Progenitor cell of endocrine pancreas (in vitro differentiated cells): ENCODE data around the gene UBC. TPM values are rescaled to one million over a fixed set of nuclear protein-coding genes. Genes with fewer than 3 reads are reported as not detected.
"Not testable (repeated sequence)": the region's sequence is repeated elsewhere in the genome, so short reads cannot be mapped to it uniquely, and the experiment has no call there.

Experiments used
- DNase-seq: peaks from one replicate; pipeline ENCODE4 v3.0.0; 2021; ENCODE audit warnings: low spot score; ENCODE audit not compliant: unreplicated experiment
- H3K27ac Mint-ChIP-seq: 2 replicates; pipeline ENCODE4 v1.8.0; 2021; ENCODE audit warnings: mild to moderate bottlenecking, moderate library complexity, mixed read lengths
- H3K27me3 Mint-ChIP-seq: 2 replicates; pipeline ENCODE4 v1.8.0; 2021; ENCODE audit warnings: mixed read lengths
- H3K36me3 Mint-ChIP-seq: 2 replicates; pipeline ENCODE4 v1.8.0; 2022; ENCODE audit warnings: mixed read lengths; ENCODE audit not compliant: insufficient read depth
- H3K4me1 Mint-ChIP-seq: 2 replicates; pipeline ENCODE4 v1.8.0; 2021; ENCODE audit warnings: low read depth, mixed read lengths
- H3K4me3 Mint-ChIP-seq: 2 replicates; pipeline ENCODE4 v1.8.0; 2021; ENCODE audit warnings: low read depth, mild to moderate bottlenecking, moderate library complexity, mixed read lengths
- H3K9me3 Mint-ChIP-seq: 2 replicates; pipeline ENCODE4 v1.8.0; 2021; ENCODE audit warnings: low read depth, mixed read lengths
- total RNA-seq: library from RNA; stranded (reverse); gene quantifications from 2 replicates; pipeline ENCODE4 v1.2.1, GENCODE V29; 2021
- TF ChIP-seq, protein P1 (sequence below): fragments of 200-600 bp; sonication (generic); IDR thresholded peaks from one replicate; pipeline ENCODE4 v1.5.0; 2021; ENCODE audit warnings: antibody characterized with exemption, mild to moderate bottlenecking; ENCODE audit not compliant: unreplicated experiment

Gene UBC
- total RNA-seq, 1 donor from 2014 or later, result 645 TPM

DNA sequence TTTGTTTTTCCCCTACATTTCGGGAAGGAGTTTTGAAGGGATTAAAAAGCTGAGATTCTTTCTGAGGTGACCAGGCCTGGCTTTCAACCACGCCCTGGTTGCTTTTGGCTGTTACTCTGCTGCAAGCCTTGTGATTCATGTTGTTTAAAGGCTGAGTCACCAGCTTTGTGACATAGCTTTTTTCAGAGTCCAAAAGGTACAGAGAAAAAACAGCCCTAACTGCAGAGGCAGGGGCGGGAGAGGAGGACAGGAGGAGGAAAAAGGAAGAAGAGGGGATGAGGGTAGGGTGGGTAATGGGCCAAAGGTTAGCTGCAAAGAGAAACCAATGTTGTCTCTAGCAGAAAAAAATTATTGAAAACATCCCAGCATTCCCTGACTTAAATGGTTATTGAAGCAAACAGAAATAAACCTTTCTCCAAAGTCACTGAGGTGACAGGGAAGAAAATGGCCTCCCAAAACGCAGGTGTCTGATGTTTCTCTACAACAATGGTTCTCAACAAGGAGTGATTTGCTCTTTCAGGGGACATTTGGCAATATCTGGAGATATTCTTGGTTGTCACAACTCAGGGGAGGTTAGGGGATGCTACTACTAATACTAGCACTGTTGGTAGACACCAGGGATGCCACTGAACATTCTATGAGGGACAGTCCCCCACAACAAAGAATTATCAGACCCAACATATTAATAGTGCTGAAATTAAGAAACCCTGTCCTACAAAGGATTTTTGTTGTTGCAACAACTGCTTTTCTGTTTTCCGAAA is 2.1 kb upstream of the UBC start:
- Mint-ChIP-seq H3K36me3 (peaks cover 23% of the 10 kb centered on the region), H3K9me3 (no peaks in the 10 kb centered on the region), H3K4me3 (peak overlapping the region; percentile 100), H3K27ac (peak overlapping the region; percentile 98), H3K27me3 (no peaks in the 10 kb centered on the region), H3K4me1 (peaks cover 46% of the 10 kb centered on the region)
- TF ChIP-seq, protein P1, sequence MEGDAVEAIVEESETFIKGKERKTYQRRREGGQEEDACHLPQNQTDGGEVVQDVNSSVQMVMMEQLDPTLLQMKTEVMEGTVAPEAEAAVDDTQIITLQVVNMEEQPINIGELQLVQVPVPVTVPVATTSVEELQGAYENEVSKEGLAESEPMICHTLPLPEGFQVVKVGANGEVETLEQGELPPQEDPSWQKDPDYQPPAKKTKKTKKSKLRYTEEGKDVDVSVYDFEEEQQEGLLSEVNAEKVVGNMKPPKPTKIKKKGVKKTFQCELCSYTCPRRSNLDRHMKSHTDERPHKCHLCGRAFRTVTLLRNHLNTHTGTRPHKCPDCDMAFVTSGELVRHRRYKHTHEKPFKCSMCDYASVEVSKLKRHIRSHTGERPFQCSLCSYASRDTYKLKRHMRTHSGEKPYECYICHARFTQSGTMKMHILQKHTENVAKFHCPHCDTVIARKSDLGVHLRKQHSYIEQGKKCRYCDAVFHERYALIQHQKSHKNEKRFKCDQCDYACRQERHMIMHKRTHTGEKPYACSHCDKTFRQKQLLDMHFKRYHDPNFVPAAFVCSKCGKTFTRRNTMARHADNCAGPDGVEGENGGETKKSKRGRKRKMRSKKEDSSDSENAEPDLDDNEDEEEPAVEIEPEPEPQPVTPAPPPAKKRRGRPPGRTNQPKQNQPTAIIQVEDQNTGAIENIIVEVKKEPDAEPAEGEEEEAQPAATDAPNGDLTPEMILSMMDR, result no peak
- DNase-seq, result no peak

DNA sequence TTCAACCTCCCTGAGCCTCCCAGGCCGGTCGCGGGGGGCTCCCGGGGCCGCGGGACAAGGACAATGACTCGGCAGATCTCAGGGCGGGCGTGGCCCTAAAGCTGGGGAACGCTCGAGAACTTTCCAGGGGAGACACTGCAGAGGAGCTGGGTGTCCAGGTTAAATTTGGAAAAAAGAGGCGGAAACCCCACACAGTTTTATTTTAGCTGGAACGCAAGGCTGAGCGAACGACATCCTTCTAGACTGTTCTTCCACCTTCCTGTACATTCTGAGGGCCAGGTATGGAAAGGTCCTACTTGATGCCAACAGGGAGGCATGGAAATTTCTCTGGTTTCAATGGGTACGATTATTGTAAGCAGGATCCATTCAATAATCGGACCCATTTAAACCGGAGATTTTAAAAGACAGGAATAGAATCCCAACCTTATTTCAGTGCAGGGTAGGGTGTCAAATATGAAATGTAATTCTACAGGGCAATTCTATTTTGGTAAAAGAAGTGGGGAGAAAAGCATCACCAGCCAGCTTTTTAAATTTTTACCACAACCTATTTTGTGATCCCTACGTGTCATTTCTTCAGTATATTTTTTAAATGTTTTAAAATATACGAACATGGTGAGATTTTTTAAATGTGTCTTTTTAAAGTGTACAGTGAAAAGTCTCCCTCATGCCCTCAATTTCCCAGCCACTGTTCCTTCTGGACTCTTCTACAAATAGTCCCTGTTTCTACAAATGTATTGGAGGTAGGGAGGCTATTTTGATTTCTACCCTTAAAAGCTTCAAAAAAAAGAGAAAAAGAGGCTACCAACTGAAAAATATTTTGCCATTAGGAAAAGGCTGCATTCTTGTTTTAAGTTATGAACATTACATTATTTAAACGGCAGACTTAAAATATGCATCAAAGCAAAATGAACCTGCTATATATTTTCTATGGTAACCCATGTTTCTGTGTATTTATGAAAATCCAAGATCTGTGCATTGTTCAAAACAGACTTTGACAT is 1.1 kb upstream of the UBC start:
- H3K36me3 Mint-ChIP-seq, result peaks cover 32% of the 10 kb centered on the region
- no peaks in the 10 kb centered on the region for H3K9me3 Mint-ChIP-seq
- peak overlapping the region; percentile 100 for H3K4me3 Mint-ChIP-seq
- no peaks in the 10 kb centered on the region for H3K27me3 Mint-ChIP-seq
- TF ChIP-seq, protein P1, result no peak
- H3K27ac Mint-ChIP-seq, result peak overlapping the region; percentile 98
- DNase-seq, result no peak
- H3K4me1 Mint-ChIP-seq, result peaks cover 52% of the 10 kb centered on the region

DNA sequence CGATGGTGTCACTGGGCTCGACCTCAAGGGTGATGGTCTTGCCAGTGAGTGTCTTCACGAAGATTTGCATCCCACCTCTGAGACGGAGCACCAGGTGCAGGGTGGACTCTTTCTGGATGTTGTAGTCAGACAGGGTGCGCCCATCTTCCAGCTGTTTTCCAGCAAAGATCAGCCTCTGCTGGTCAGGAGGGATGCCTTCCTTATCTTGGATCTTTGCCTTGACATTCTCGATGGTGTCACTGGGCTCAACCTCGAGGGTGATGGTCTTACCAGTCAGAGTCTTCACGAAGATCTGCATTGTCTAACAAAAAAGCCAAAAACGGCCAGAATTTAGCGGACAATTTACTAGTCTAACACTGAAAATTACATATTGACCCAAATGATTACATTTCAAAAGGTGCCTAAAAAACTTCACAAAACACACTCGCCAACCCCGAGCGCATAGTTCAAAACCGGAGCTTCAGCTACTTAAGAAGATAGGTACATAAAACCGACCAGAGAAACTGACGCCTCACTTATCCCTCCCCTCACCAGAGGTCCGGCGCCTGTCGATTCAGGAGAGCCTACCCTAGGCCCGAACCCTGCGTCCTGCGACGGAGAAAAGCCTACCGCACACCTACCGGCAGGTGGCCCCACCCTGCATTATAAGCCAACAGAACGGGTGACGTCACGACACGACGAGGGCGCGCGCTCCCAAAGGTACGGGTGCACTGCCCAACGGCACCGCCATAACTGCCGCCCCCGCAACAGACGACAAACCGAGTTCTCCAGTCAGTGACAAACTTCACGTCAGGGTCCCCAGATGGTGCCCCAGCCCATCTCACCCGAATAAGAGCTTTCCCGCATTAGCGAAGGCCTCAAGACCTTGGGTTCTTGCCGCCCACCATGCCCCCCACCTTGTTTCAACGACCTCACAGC is 717 bp downstream of the UBC start:
- peaks cover 35% of the 10 kb centered on the region for H3K36me3 Mint-ChIP-seq
- peak overlapping the region; percentile 100 for H3K27ac Mint-ChIP-seq
- H3K4me3 Mint-ChIP-seq, result peak overlapping the region; percentile 100
- H3K27me3 Mint-ChIP-seq, result no peaks in the 10 kb centered on the region
- peak; percentile 75 for DNase-seq
- H3K4me1 Mint-ChIP-seq, result peaks cover 48% of the 10 kb centered on the region
- TF ChIP-seq, protein P1, result peak; percentile 69
- no peaks in the 10 kb centered on the region for H3K9me3 Mint-ChIP-seq

DNA sequence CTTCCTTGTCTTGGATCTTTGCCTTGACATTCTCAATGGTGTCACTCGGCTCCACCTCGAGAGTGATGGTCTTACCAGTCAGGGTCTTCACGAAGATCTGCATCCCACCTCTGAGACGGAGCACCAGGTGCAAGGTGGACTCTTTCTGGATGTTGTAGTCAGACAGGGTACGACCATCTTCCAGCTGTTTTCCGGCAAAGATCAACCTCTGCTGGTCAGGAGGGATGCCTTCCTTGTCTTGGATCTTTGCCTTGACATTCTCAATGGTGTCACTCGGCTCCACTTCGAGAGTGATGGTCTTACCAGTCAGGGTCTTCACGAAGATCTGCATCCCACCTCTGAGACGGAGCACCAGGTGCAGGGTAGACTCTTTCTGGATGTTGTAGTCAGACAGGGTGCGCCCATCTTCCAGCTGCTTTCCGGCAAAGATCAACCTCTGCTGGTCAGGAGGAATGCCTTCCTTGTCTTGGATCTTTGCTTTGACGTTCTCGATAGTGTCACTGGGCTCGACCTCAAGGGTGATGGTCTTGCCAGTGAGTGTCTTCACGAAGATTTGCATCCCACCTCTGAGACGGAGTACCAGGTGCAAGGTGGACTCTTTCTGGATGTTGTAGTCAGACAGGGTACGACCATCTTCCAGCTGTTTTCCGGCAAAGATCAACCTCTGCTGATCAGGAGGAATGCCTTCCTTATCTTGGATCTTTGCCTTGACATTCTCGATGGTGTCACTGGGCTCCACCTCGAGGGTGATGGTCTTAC is 1.7 kb downstream of the UBC start:
- Mint-ChIP-seq H3K4me1 (peaks cover 44% of the 10 kb centered on the region), H3K27ac (peak overlapping the region; percentile 100), H3K36me3 (peaks cover 35% of the 10 kb centered on the region), H3K4me3 (peak overlapping the region; percentile 100)
- not testable (repeated sequence) for H3K27me3 Mint-ChIP-seq, DNase-seq, H3K9me3 Mint-ChIP-seq

DNA sequence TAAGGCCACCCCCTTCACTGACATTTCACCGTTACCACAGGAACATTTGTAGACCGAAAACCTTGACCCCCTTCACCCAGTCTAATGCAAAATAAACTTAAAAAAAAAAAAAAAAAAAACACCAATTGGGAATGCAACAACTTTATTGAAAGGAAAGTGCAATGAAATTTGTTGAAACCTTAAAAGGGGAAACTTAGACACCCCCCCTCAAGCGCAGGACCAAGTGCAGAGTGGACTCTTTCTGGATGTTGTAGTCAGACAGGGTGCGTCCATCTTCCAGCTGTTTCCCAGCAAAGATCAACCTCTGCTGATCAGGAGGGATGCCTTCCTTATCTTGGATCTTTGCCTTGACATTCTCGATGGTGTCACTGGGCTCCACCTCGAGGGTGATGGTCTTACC is 2.9 kb downstream of the UBC start:
- H3K9me3 Mint-ChIP-seq, DNase-seq, H3K27me3 Mint-ChIP-seq: not testable (repeated sequence)
- Mint-ChIP-seq H3K4me1 (peaks cover 40% of the 10 kb centered on the region), H3K4me3 (peak overlapping the region; percentile 38), H3K27ac (peak overlapping the region; percentile 39), H3K36me3 (peaks cover 35% of the 10 kb centered on the region)
